GM20000 (cell line): ENCODE measurements around the gene ERVV-1.

ENCODE experiments used
- DNase-seq: peaks from one replicate; pipeline ENCODE4 v3.0.0; 2012; ENCODE audit warnings: low spot score
- CTCF ChIP-seq: IDR thresholded peaks from 2 replicates; pipeline ENCODE4 v1.5.1; 2012; ENCODE audit warnings: mild to moderate bottlenecking, control low read depth; ENCODE audit errors: extremely low read depth, missing control alignments

The ERVV-1 gene

GRCh38 chr19:52991484-52991883 is 22.2 kb upstream of the ERVV-1 start:
- DNase-seq: no peak
- TF ChIP-seq CTCF: no peak

DNA sequence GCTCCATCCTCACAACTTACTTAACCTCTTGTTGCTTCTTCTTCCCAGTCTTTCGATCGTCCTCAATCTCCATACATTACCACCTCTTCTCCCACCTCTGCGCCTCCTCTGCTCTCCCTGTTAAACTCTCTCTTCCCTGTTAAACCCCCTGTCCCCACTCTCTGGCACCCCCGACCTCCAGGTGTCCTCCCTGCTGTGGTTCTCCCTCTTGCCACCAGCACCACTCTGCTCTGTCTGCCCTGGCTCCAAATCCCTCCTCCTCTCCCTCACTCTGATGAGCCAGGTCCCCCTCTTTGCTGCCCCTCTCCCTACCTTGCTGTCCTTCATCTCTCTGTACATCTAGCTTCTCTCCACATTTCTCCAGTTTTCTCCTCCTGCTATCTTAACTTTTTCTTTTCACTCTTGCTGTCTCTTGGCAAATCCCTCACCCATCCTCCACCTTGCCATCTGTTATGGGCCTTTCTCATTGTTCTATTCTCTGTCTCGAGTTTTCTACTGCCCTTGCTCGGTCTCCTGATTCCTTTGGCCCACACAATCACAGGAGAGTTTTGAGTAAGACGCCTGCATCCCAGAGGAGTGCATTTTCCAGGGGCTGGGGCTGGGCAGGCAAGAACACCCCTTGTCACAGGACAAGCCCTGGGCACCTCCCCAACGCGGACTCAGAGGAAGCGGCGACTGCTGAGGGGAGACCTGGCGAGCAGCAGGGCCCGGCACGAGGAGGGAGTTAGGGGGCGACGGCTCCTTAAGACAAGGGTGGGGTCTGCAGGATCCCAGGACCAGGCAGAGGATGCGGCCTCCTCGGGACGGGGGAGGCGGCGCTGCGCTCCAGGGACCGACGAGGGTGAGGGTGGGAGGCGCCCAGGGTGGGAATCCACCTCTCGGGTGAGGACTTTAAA is 21.4 kb upstream of the ERVV-1 start:
- TF ChIP-seq CTCF: no peak
- no peak for DNase-seq

- peak; percentile 20 for TF ChIP-seq CTCF
- peak; percentile 69 for DNase-seq
These were observed 20.2 kb upstream of the ERVV-1 start for GRCh38 chr19:52993342-52994178.

DNA sequence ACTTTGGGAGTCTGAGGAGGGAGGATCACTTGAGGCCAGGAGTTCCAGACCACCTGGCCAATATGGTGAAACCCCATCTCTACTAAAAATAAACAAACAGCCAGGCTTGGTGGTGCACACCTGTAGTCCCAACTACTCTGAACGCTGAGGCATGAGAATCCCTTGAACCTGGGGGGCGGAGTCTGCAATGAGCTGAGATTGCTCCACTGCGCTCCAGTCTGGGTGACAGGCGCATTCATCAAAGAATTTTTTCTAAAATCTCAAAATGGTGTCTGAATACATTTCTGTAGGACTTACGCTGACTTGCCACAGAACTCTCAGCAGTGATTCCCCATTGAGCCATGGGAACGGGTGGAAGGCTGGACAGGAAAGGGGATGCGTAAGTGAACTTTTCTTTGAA is 18.0 kb upstream of the ERVV-1 start:
- no peak for TF ChIP-seq CTCF
- no peak for DNase-seq

GRCh38 chr19:52997975-52998374 is 15.7 kb upstream of the ERVV-1 start:
- TF ChIP-seq CTCF: no peak
- no peak for DNase-seq

GRCh38 chr19:53002479-53002878 is 11.2 kb upstream of the ERVV-1 start:
- no peak for DNase-seq
- no peak for TF ChIP-seq CTCF

DNA sequence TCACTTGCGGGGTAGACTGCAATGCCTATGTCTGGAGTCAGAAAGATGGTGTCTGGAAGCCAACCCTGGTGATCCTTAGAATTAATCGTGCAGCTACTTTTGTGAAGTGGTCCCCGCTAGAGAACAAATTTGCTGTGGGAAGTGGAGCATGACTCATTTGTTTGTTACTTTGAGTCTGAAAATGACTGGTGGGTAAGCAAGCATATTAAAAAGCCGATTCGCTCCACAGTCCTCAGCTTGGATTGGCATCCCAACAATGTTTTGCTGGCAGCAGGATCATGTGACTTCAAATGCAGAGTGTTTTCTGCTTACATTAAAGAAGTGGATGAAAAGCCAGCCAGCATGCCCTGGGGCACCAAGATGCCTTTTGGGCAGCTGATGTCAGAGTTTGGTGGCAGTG is 9.5 kb upstream of the ERVV-1 start:
- TF ChIP-seq CTCF: no peak
- DNase-seq: no peak
